Natural killer cell (primary cell): ENCODE measurements around the gene SAG. TPM values are rescaled to one million over a fixed set of nuclear protein-coding genes. Genes with fewer than 3 reads are reported as not detected.

Experiments used
- ATAC-seq, 3 donors: fragments of 150-1000 bp in 2 of 3; fragments of 200-7000 bp in 1 of 3; cut with Tn5 transposase; 1 replicate in 1 of 3; 2 replicates in 2 of 3; pipeline ENCODE4 v1.10.0; 2021; ENCODE audit warnings: mild to moderate bottlenecking in 2 of 3, moderate library complexity in 2 of 3
- DNase-seq, 2 donors: peaks; one replicate each; pipeline versions ENCODE4 v3.0.0 to v3.0.0-alpha.2; 2013 to 2021; ENCODE audit warnings: mixed read lengths in 1 of 2
- H3K27ac ChIP-seq: one replicate; pipeline ENCODE4 v1.5.1; 2013; ENCODE audit warnings: mild to moderate bottlenecking, low read length
- H3K27me3 ChIP-seq: one replicate; pipeline ENCODE4 v1.6.1; 2013; ENCODE audit warnings: low read length; ENCODE audit not compliant: control insufficient read depth, insufficient read depth
- H3K36me3 ChIP-seq: one replicate; pipeline ENCODE4 v1.6.1; 2013; ENCODE audit warnings: low read length; ENCODE audit not compliant: control insufficient read depth, insufficient read depth
- H3K4me1 ChIP-seq: one replicate; pipeline ENCODE4 v1.6.1; 2013; ENCODE audit warnings: low read length; ENCODE audit not compliant: control insufficient read depth, insufficient read depth
- H3K4me3 ChIP-seq: one replicate; pipeline ENCODE4 v1.5.1; 2013; ENCODE audit warnings: low read length
- H3K9me3 ChIP-seq: one replicate; pipeline ENCODE4 v1.6.1; 2013; ENCODE audit warnings: low read length; ENCODE audit not compliant: control insufficient read depth, insufficient read depth
- H3K27ac Mint-ChIP-seq, 2 donors: one replicate each; pipeline ENCODE4 v1.8.0; 2022; ENCODE audit warnings: mild to moderate bottlenecking in 2 of 2, mixed read lengths in 2 of 2, moderate library complexity in 1 of 2
- H3K27me3 Mint-ChIP-seq, 2 donors: one replicate each; pipeline ENCODE4 v1.8.0; 2022; ENCODE audit warnings: low read depth in 2 of 2, mixed read lengths in 2 of 2
- H3K36me3 Mint-ChIP-seq: one replicate; pipeline ENCODE4 v1.8.0; 2022; ENCODE audit warnings: mixed read lengths
- H3K4me1 Mint-ChIP-seq, 2 donors: one replicate each; pipeline ENCODE4 v1.8.0; 2022; ENCODE audit warnings: mixed read lengths in 2 of 2
- H3K4me3 Mint-ChIP-seq: one replicate; pipeline ENCODE4 v1.8.0; 2022; ENCODE audit warnings: mild to moderate bottlenecking, moderate library complexity, mixed read lengths
- H3K9me3 Mint-ChIP-seq, 2 donors: one replicate each; pipeline ENCODE4 v1.8.0; 2022; ENCODE audit warnings: mixed read lengths in 2 of 2
- CTCF ChIP-seq: fragments of 200-600 bp; IDR thresholded peaks from one replicate; pipeline ENCODE4 v1.8.0; 2022; ENCODE audit warnings: antibody characterized with exemption
- WGBS: methylation state at CpG from one replicate; pipeline ENCODE4 v1.1.7; 2013; ENCODE audit warnings: missing lambda C conversion rate; ENCODE audit not compliant: insufficient coverage; 5-methylcytosine and 5-hydroxymethylcytosine counted together
- intact Hi-C: fragments of 100-400 bp; cut with micrococcal nuclease; formaldehyde crosslinking; loops from one replicate; pipeline ENCODE4 v1.14.2; 2022
- total RNA-seq, 4 donors: library from RNA; stranded (reverse); fragments of 120-200 nt in 1 of 4; gene quantifications; one replicate each; pipeline versions ENCODE4 v1.2.3 to v1.2.4, GENCODE V29; 2013 to 2022

The SAG gene
- total RNA-seq, 3 donors from 2014 or later (not counting 1 experiment from before 2014, with no cell fraction given), result 0.11 to 0.33 (median 0.12) TPM

GRCh38 chr2:233380132-233380895 is 72.7 kb downstream of the SAG start:
- ATAC-seq, result peak in 2 of 3 donors; percentile 23 to 24
- Histone ChIP-seq H3K27me3 (no peaks in the 10 kb centered on the region), H3K27ac (peak overlapping the region; percentile 74), H3K4me3 (no peak overlapping the region), H3K9me3 (no peaks in the 10 kb centered on the region), H3K4me1 (peaks cover 65% of the 10 kb centered on the region), H3K36me3 (peaks cover 16% of the 10 kb centered on the region)
- Mint-ChIP-seq H3K36me3 (peaks cover 7% of the 10 kb centered on the region), H3K4me3 (peak overlapping the region; percentile 73), H3K9me3 (no peaks in the 10 kb centered on the region), H3K4me1 (peaks cover 80 to 81% of the 10 kb centered on the region in 2 donors), H3K27me3 (no peaks in the 10 kb centered on the region), H3K27ac (peak overlapping the region; percentile 66 to 81)
- WGBS, result 61% methylated on average over 11 of the region's 13 CpGs
- TF ChIP-seq CTCF, result no peak
- no peak for DNase-seq
- intact Hi-C loops, result loop anchor here (5.0 to 10.0 kb wide), 3 partner anchors 37 to 296 kb away; no protein-coding TSS in a partner anchor

- H3K27ac ChIP-seq, result peak overlapping the region; percentile 59
These were observed 73.5 kb downstream of the SAG start for GRCh38 chr2:233380995-233381637.

GRCh38 chr2:233381638-233381995 is 74.0 kb downstream of the SAG start:
- Mint-ChIP-seq H3K36me3 (peaks cover 7% of the 10 kb centered on the region), H3K9me3 (no peaks in the 10 kb centered on the region), H3K27me3 (no peaks in the 10 kb centered on the region), H3K27ac (peak overlapping the region; percentile 66 to 81), H3K4me1 (peaks cover 83 to 84% of the 10 kb centered on the region in 2 donors), H3K4me3 (peak overlapping the region; percentile 73)
- Histone ChIP-seq H3K4me3 (no peak overlapping the region), H3K9me3 (no peaks in the 10 kb centered on the region), H3K27ac (no peak overlapping the region), H3K27me3 (no peaks in the 10 kb centered on the region), H3K4me1 (peaks cover 78% of the 10 kb centered on the region), H3K36me3 (peaks cover 11% of the 10 kb centered on the region)
- ATAC-seq (no peak), DNase-seq (no peak)
- no peak for TF ChIP-seq CTCF
- intact Hi-C loops, result loop anchor here (5.0 to 10.0 kb wide), 3 partner anchors 36 to 297 kb away; no protein-coding TSS in a partner anchor
- WGBS, result 71% methylated on average over 4 of the region's 4 CpGs

More at GRCh38 chr2:233380995-233381637, 73.5 kb downstream of the SAG start:
- Mint-ChIP-seq H3K9me3 (no peaks in the 10 kb centered on the region), H3K36me3 (peaks cover 7% of the 10 kb centered on the region), H3K27me3 (no peaks in the 10 kb centered on the region), H3K27ac (peak overlapping the region; percentile 66 to 81), H3K4me3 (peak overlapping the region; percentile 73), H3K4me1 (peaks cover 80 to 81% of the 10 kb centered on the region in 2 donors)
- intact Hi-C loops, result loop anchor here (5.0 to 10.0 kb wide), 3 partner anchors 36 to 296 kb away; no protein-coding TSS in a partner anchor
- ATAC-seq, result no peak
- no peaks in the 10 kb centered on the region for H3K27me3 ChIP-seq
- no peak overlapping the region for H3K4me3 ChIP-seq
- peak in 1 of 2 donors; percentile 40 for DNase-seq
- 88% methylated on average over 11 of the region's 11 CpGs for WGBS
- no peaks in the 10 kb centered on the region for H3K9me3 ChIP-seq
- H3K36me3 ChIP-seq, result peaks cover 14% of the 10 kb centered on the region
- peaks cover 73% of the 10 kb centered on the region for H3K4me1 ChIP-seq
- TF ChIP-seq CTCF, result no peak
